Measurements from ENCODE around the gene LHFPL2. TPM values are rescaled to one million over a fixed set of nuclear protein-coding genes. Genes with fewer than 3 reads are reported as not detected.

Gene LHFPL2
- total and polyA plus RNA-seq, 2 experiments from 2014 or later = 10.6 to 50.8 TPM

GRCh38 chr5:78660401-78660800, 11.8 kb upstream of the LHFPL2 start:
- Histone ChIP-seq H3K36me3 (ENCODE audit: insufficient read depth) (no peaks in the 10 kb centered on the region), H3K9me2 (ENCODE audit: insufficient read depth) (no peaks in the 10 kb centered on the region), H3K27ac (ENCODE audit: low read depth) (no peak overlapping the region), H3K4me1 (ENCODE audit: insufficient read depth) (peaks cover 7% of the 10 kb centered on the region), H3F3A (replicated peaks; ENCODE audit: low read depth) (no peaks in the 10 kb centered on the region), H3K79me2 (replicated peaks; ENCODE audit: insufficient read depth) (no peaks in the 10 kb centered on the region), H2AFZ (no peak overlapping the region), H3K4me3 (no peak overlapping the region), H3K27me3 (ENCODE audit: insufficient read depth) (no peaks in the 10 kb centered on the region), H3K4me2 (no peak overlapping the region), H4K20me1 (replicated peaks; ENCODE audit: insufficient read depth) (no peaks in the 10 kb centered on the region)
- H3K36me3 Mint-ChIP-seq (ENCODE audit: low read depth) = no peaks in the 10 kb centered on the region
- ATAC-seq (no peak), DNase-seq (ENCODE audit: low spot score) (no peak)
- H3K9me3 Mint-ChIP-seq = no peaks in the 10 kb centered on the region; the same call in 2 of the 3 replicates
- H3K27me3 Mint-ChIP-seq (ENCODE audit: insufficient read depth, low read depth, poor library complexity) = peaks cover 3% of the 10 kb centered on the region
- no peak for TF ChIP-seq EZH2phosphoT487 (IDR thresholded peaks at IDR 0.05; ENCODE audit: unreplicated experiment)
- no peak for TF ChIP-seq NANOG (IDR thresholded peaks at IDR 0.05; ENCODE audit: borderline replicate concordance)
- no peak for TF ChIP-seq REST (IDR thresholded peaks at IDR 0.05; ENCODE audit: unreplicated experiment)
- no peak for TF ChIP-seq POLR2AphosphoS5 (IDR thresholded peaks at IDR 0.05; ENCODE audit: low read depth)
- TF ChIP-seq ZNF462 (CRISPR knock-in tag; IDR thresholded peaks at IDR 0.05) = no peak
- no peak for TF ChIP-seq CREB1 (CRISPR knock-in tag; IDR thresholded peaks at IDR 0.05; ENCODE audit: low read depth)
- no peak for TF ChIP-seq EZH2 (IDR thresholded peaks at IDR 0.05; ENCODE audit: low read depth, unreplicated experiment)
- no peak for TF ChIP-seq JUNB (IDR thresholded peaks at IDR 0.05; ENCODE audit: unreplicated experiment)
- no peak for TF ChIP-seq ETS1 (IDR thresholded peaks at IDR 0.05)
- no peak for TF ChIP-seq STAT1 (IDR thresholded peaks at IDR 0.05; ENCODE audit: unreplicated experiment)
- TF ChIP-seq ZNF331 (CRISPR knock-in tag; IDR thresholded peaks at IDR 0.05; ENCODE audit: low read depth) = no peak
- TF ChIP-seq CTCF (conservative IDR thresholded peaks at IDR 0.05; ENCODE audit: low read depth in 2 of 2) = no peak
- TF ChIP-seq ZNF114 (CRISPR knock-in tag; IDR thresholded peaks at IDR 0.05) = no peak
- H3K4me3 Mint-ChIP-seq = no peak overlapping the region
- peaks cover 4% of the 10 kb centered on the region; the same call in 2 of the 3 replicates for H3K4me1 Mint-ChIP-seq
- no peak overlapping the region for H3K27ac Mint-ChIP-seq
